Ecto neural progenitor cell (in vitro differentiated cells): ENCODE results near the gene HP.
"Not testable (repeated sequence)": the region's sequence is repeated elsewhere in the genome, so short reads cannot be mapped to it uniquely, and the experiment has no call there.

Experiments used
- DNase-seq: peaks from one replicate; pipeline ENCODE4 v3.0.0-alpha.2; 2018; ENCODE audit warnings: low spot score

HP gene

GRCh38 chr16:72054254-72054847, at the start of gene HP:
Gene HP (plus strand): TSS chr16:72054505. CDS start chr16:72054653, 148 bp downstream.
- DNase-seq, result not testable (repeated sequence)

- DNase-seq, result not testable (repeated sequence)
Measured at GRCh38 chr16:72008065-72008423, 46.3 kb upstream of the HP start.

- peak; percentile 98 for DNase-seq
Measured at GRCh38 chr16:72008424-72009216, 45.7 kb upstream of the HP start, which contains the start of gene DHODH. Gene DHODH (plus strand): TSS chr16:72008744. CDS start chr16:72008765, 21 bp downstream.

GRCh38 chr16:72009779-72010178, 44.5 kb upstream of the HP start:
- DNase-seq, result no peak

GRCh38 chr16:72012607-72013006, 41.7 kb upstream of the HP start:
- DNase-seq, result no peak

GRCh38 chr16:72013389-72013788, 40.9 kb upstream of the HP start:
- DNase-seq, result no peak

GRCh38 chr16:72013888-72014581, 40.3 kb upstream of the HP start:
- no peak for DNase-seq

GRCh38 chr16:72014675-72015074, 39.6 kb upstream of the HP start:
- DNase-seq, result no peak

- DNase-seq, result no peak
Measured at GRCh38 chr16:72015124-72015523, 39.2 kb upstream of the HP start.

GRCh38 chr16:72018470-72018869, 35.8 kb upstream of the HP start:
- DNase-seq, result no peak

- peak; percentile 76 for DNase-seq
Measured at GRCh38 chr16:72021043-72021442, 33.3 kb upstream of the HP start.

- no peak for DNase-seq
Measured at GRCh38 chr16:72022127-72022526, 32.2 kb upstream of the HP start.

GRCh38 chr16:72023962-72024361, 30.3 kb upstream of the HP start:
- DNase-seq, result no peak

- no peak for DNase-seq
Measured at GRCh38 chr16:72024862-72025382, 29.4 kb upstream of the HP start.

- no peak for DNase-seq
Measured at GRCh38 chr16:72025404-72026114, 28.7 kb upstream of the HP start.

- no peak for DNase-seq
Measured at GRCh38 chr16:72027669-72028378, 26.5 kb upstream of the HP start.

- DNase-seq, result no peak
Measured at GRCh38 chr16:72029567-72030271, 24.6 kb upstream of the HP start.

- no peak for DNase-seq
Measured at GRCh38 chr16:72033437-72033836, 20.9 kb upstream of the HP start.

- DNase-seq, result no peak
Measured at GRCh38 chr16:72036098-72036497, 18.2 kb upstream of the HP start.

GRCh38 chr16:72042157-72042660, 12.1 kb upstream of the HP start:
- DNase-seq, result no peak

- no peak for DNase-seq
Measured at GRCh38 chr16:72043058-72043457, 11.2 kb upstream of the HP start.
